H1 (cell line): ENCODE measurements around the gene SSTR4. TPM values are rescaled to one million over a fixed set of nuclear protein-coding genes. Genes with fewer than 3 reads are reported as not detected.

Source experiments
- CTCF ChIA-PET: fragments of 300-600 bp; sonication (Branson Sonifier 250); formaldehyde crosslinking; loops from one replicate; lab custom pipeline; 2021; ENCODE audit not compliant: partially characterized antibody; lab: Charles Lee
- POLR2A ChIA-PET: fragments of 300-600 bp; sonication (Branson Sonifier 250); formaldehyde crosslinking; loops from one replicate; lab custom pipeline; 2021; ENCODE audit warnings: inconsistent platforms; ENCODE audit not compliant: partially characterized antibody; lab: Charles Lee
- DNase-seq, 2 experiments: peaks; one replicate each; pipeline versions ENCODE4 v3.0.0 to v3.0.0-alpha.2; 2010 to 2022; ENCODE audit warnings: low spot score in 2 of 2, low read depth in 1 of 2, mixed read lengths in 1 of 2
- FAIRE-seq: peaks from 2 replicates; lab custom pipeline; 2011; peaks lifted over from hg19 to GRCh38; lab: Jason Lieb, UNC
- H2AFZ ChIP-seq: 2 replicates; pipeline ENCODE4 v1.8.1; 2012; ENCODE audit warnings: low read length, inconsistent platforms
- H2AK5ac ChIP-seq: 2 replicates; pipeline ENCODE4 v1.6.1; 2013; ENCODE audit warnings: low read depth, low read length
- H2BK120ac ChIP-seq: replicated peaks from 2 replicates; pipeline ENCODE3; 2013; ENCODE audit warnings: low read depth, low read length, inconsistent platforms
- H2BK12ac ChIP-seq: 2 replicates; pipeline ENCODE4 v1.6.1; 2013; ENCODE audit warnings: low read depth, low read length
- H2BK15ac ChIP-seq: 2 replicates; pipeline ENCODE4 v1.6.1; 2013; ENCODE audit warnings: low read length
- H2BK20ac ChIP-seq: 2 replicates; pipeline ENCODE4 v1.6.1; 2013; ENCODE audit warnings: low read length
- H2BK5ac ChIP-seq: 2 replicates; pipeline ENCODE4 v1.6.1; 2013; ENCODE audit warnings: low read depth, low read length
- H3K14ac ChIP-seq: 2 replicates; pipeline ENCODE4 v1.6.1; 2013; ENCODE audit warnings: inconsistent platforms; ENCODE audit not compliant: insufficient read length
- H3K18ac ChIP-seq: 2 replicates; pipeline ENCODE4 v1.6.1; 2013; ENCODE audit warnings: low read length; ENCODE audit errors: extremely low read depth
- H3K23ac ChIP-seq: 2 replicates; pipeline ENCODE4 v1.6.1; 2013; ENCODE audit warnings: inconsistent platforms; ENCODE audit not compliant: insufficient read length
- H3K23me2 ChIP-seq: 2 replicates; pipeline ENCODE4 v1.6.1; 2013; ENCODE audit warnings: low read depth, low read length
- H3K27ac ChIP-seq: 2 replicates; pipeline ENCODE4 v1.6.1; 2011; ENCODE audit warnings: low read depth, low read length, inconsistent platforms
- H3K27me3 ChIP-seq, 4 experiments: replicated peaks in 1 of 4; 1 replicate in 1 of 4; 2 replicates in 3 of 4; pipeline versions ENCODE4 v1.6.1 to v1.8.1; 2011 to 2013; ENCODE audit warnings: low read length in 3 of 4, mild to moderate bottlenecking in 3 of 4, inconsistent platforms in 2 of 4, mixed read lengths in 2 of 4, moderate library complexity in 1 of 4; ENCODE audit not compliant: control insufficient read depth in 3 of 4, insufficient read depth in 3 of 4; ENCODE audit errors: extremely low read depth in 1 of 4
- H3K36me3 ChIP-seq, 4 experiments: 2 replicates each; pipeline versions ENCODE4 v1.6.1 to v1.8.1; 2011 to 2013; ENCODE audit warnings: mild to moderate bottlenecking in 4 of 4, low read length in 3 of 4, moderate library complexity in 2 of 4, control low read depth in 1 of 4, inconsistent platforms in 1 of 4; ENCODE audit not compliant: insufficient read depth in 4 of 4, control insufficient read depth in 2 of 4
- H3K4ac ChIP-seq: replicated peaks from 2 replicates; pipeline ENCODE3; 2013; ENCODE audit warnings: low read length, low read depth, mixed read lengths, inconsistent platforms; ENCODE audit not compliant: insufficient read length
- H3K4me1 ChIP-seq, 4 experiments: replicated peaks in 1 of 4; 1 replicate in 1 of 4; 2 replicates in 3 of 4; pipeline versions ENCODE4 v1.6.1 to v1.8.1; 2011 to 2013; ENCODE audit warnings: low read length in 3 of 4, inconsistent platforms in 2 of 4, mixed read lengths in 1 of 4; ENCODE audit not compliant: insufficient read depth in 4 of 4, control insufficient read depth in 3 of 4
- H3K4me2 ChIP-seq, 2 experiments: 2 replicates each; pipeline versions ENCODE4 v1.6.1 to v1.8.1; 2011 to 2013; ENCODE audit warnings: low read depth in 2 of 2, low read length in 2 of 2, control low read depth in 1 of 2, inconsistent platforms in 1 of 2, mild to moderate bottlenecking in 1 of 2; ENCODE audit not compliant: insufficient read depth in 1 of 2
- H3K4me3 ChIP-seq, 4 experiments: fragments of 200-600, 300-600 bp in 1 of 4; sonication (generic), shearing (Covaris generic), sonication (Bioruptor Twin) in 1 of 4; 2 replicates each; pipeline versions ENCODE4 v1.5.1 to v1.8.1; 2011 to 2016; ENCODE audit warnings: low read length in 4 of 4, low read depth in 3 of 4, control low read depth in 2 of 4, inconsistent platforms in 2 of 4, mild to moderate bottlenecking in 2 of 4, mixed read lengths in 1 of 4, moderate library complexity in 1 of 4; ENCODE audit not compliant: insufficient read depth in 2 of 4; ENCODE audit errors: extremely low read depth in 1 of 4
- H3K56ac ChIP-seq: replicated peaks from 2 replicates; pipeline ENCODE3; 2013; ENCODE audit warnings: low read depth, mild to moderate bottlenecking, mixed read lengths, low read length, inconsistent platforms; ENCODE audit not compliant: insufficient read length
- H3K79me1 ChIP-seq: 2 replicates; pipeline ENCODE4 v1.6.1; 2013; ENCODE audit warnings: low read depth, low read length, control low read depth
- H3K79me2 ChIP-seq, 2 experiments: 2 replicates each; pipeline versions ENCODE4 v1.6.1 to v1.8.1; 2012 to 2013; ENCODE audit warnings: low read length in 2 of 2, mild to moderate bottlenecking in 2 of 2, inconsistent platforms in 1 of 2; ENCODE audit not compliant: insufficient read depth in 2 of 2, control insufficient read depth in 1 of 2
- H3K9ac ChIP-seq, 4 experiments: replicated peaks in 1 of 4; 1 replicate in 1 of 4; 2 replicates in 3 of 4; pipeline versions ENCODE4 v1.6.1 to v1.8.1; 2011 to 2013; ENCODE audit warnings: low read depth in 3 of 4, low read length in 3 of 4, control low read depth in 2 of 4, mild to moderate bottlenecking in 2 of 4, moderate library complexity in 2 of 4, inconsistent platforms in 1 of 4; ENCODE audit errors: extremely low read depth in 1 of 4
- H3K9me3 ChIP-seq, 2 experiments: 2 replicates each; pipeline versions ENCODE4 v1.6.1 to v1.8.1; 2012 to 2013; ENCODE audit warnings: mild to moderate bottlenecking in 2 of 2, moderate library complexity in 2 of 2, control low read depth in 1 of 2, inconsistent platforms in 1 of 2, low read depth in 1 of 2, low read length in 1 of 2, mixed read lengths in 1 of 2; ENCODE audit not compliant: insufficient read depth in 2 of 2
- H4K20me1 ChIP-seq, 2 experiments: replicated peaks in 1 of 2; 2 replicates each; pipeline versions ENCODE3 to v1.8.1; 2011 to 2013; ENCODE audit warnings: inconsistent platforms in 2 of 2, low read length in 2 of 2, mild to moderate bottlenecking in 1 of 2; ENCODE audit not compliant: insufficient read depth in 2 of 2, control insufficient read depth in 1 of 2
- H4K5ac ChIP-seq: 2 replicates; pipeline ENCODE4 v1.6.1; 2013; ENCODE audit warnings: low read length, low read depth, mixed read lengths, inconsistent platforms; ENCODE audit not compliant: insufficient read length
- H4K8ac ChIP-seq: 2 replicates; pipeline ENCODE4 v1.8.0; 2013; ENCODE audit warnings: mild to moderate bottlenecking, moderate library complexity, low read length, inconsistent platforms; ENCODE audit not compliant: insufficient read depth; ENCODE audit errors: extremely low read depth
- H4K91ac ChIP-seq: replicated peaks from 2 replicates; pipeline ENCODE3; 2013; ENCODE audit warnings: low read length, mixed read lengths, inconsistent platforms; ENCODE audit not compliant: insufficient read length
- BRCA1 ChIP-seq: IDR thresholded peaks from 2 replicates; pipeline ENCODE4 v1.6.1; 2012; ENCODE audit warnings: low read depth, low read length, improper control_type of control experiment
- CBX5 ChIP-seq: fragments of 300-800, 300-1000 bp; sonication (generic); IDR thresholded peaks from 2 replicates; pipeline ENCODE4 v1.7.1; 2016; ENCODE audit warnings: antibody characterized with exemption, low read length, low read depth
- CTBP2 ChIP-seq: IDR thresholded peaks from 2 replicates; pipeline ENCODE4 v1.7.0; 2011; ENCODE audit warnings: borderline replicate concordance, mild to moderate bottlenecking, moderate library complexity, mixed read lengths, low read length; ENCODE audit not compliant: insufficient read depth, insufficient read length
- EZH2 ChIP-seq: fragments of 200-600 bp; sonication (generic); IDR thresholded peaks from 2 replicates; pipeline ENCODE4 v1.7.1; 2012; ENCODE audit warnings: low read depth, mild to moderate bottlenecking, moderate library complexity, low read length, inconsistent platforms; ENCODE audit not compliant: severe bottlenecking
- JUND ChIP-seq: IDR thresholded peaks from 2 replicates; pipeline ENCODE4 v1.6.1; 2011; ENCODE audit warnings: mild to moderate bottlenecking, improper control_type of control experiment, low read length
- POLR2A ChIP-seq, 2 experiments: IDR thresholded peaks; 1 replicate in 1 of 2; 2 replicates in 1 of 2; pipeline ENCODE4 v1.6.1; 2011; ENCODE audit warnings: low read depth in 2 of 2, low read length in 2 of 2, mild to moderate bottlenecking in 2 of 2; ENCODE audit errors: control extremely low read depth in 1 of 2
- RFX5 ChIP-seq: IDR thresholded peaks from 2 replicates; pipeline ENCODE4 v1.6.1; 2011; ENCODE audit warnings: low read depth, low read length, improper control_type of control experiment, borderline replicate concordance
- RNF2 ChIP-seq: fragments of 200-900, 300-1000 bp; sonication (generic); IDR thresholded peaks from 2 replicates; pipeline ENCODE4 v1.7.1; 2016; ENCODE audit warnings: borderline replicate concordance, low read depth, mild to moderate bottlenecking, antibody characterized with exemption, low read length; ENCODE audit not compliant: poor library complexity, severe bottlenecking; ENCODE audit errors: missing control alignments
- SIRT6 ChIP-seq: IDR thresholded peaks from one replicate; pipeline ENCODE4 v1.7.1; 2012; ENCODE audit warnings: low read length, inconsistent platforms
- SP1 ChIP-seq: IDR thresholded peaks from 2 replicates; pipeline ENCODE4 v1.6.1; 2011; ENCODE audit warnings: low read depth, low read length
- WGBS, 2 experiments: shearing (Covaris generic) in 1 of 2; methylation state at CpG; one replicate each; pipeline versions ENCODE4 v1.1.6 to v1.1.7; 2013 to 2015; ENCODE audit warnings: low lambda C conversion rate in 2 of 2, mixed read lengths in 2 of 2, inconsistent platforms in 1 of 2, low coverage in 1 of 2, missing lambda C conversion rate in 1 of 2; ENCODE audit not compliant: insufficient replicate concordance in 2 of 2, insufficient coverage in 1 of 2, insufficient read length in 1 of 2; ENCODE audit errors: extremely low coverage in 1 of 2, missing lambda C conversion rate in 1 of 2; 5-methylcytosine and 5-hydroxymethylcytosine counted together
- polyA plus RNA-seq, 7 experiments: library from polyadenylated mRNA; depleted of rRNA in 3 of 7; stranded (reverse) in 5 of 7; unstranded in 2 of 7; fragments of >200 nt in 5 of 7; fragments of 200-250 nt in 2 of 7; gene quantifications; 1 replicate in 5 of 7; 2 replicates in 1 of 7; 4 replicates in 1 of 7; pipeline versions ENCODE4 v1.2.1 to v1.2.3, GENCODE V29; 2011 to 2013; ENCODE audit warnings: missing spikeins in 2 of 7, mixed read lengths in 2 of 7
- total RNA-seq: library from RNA; stranded (reverse); fragmentation: NEBNext Ultra II Directional; extraction: Animal tissue kit (Norgen Biotek cat#: 25700); gene quantifications from 2 replicates; pipeline ENCODE4 v1.2.1, GENCODE V29; 2021
- TF ChIP-seq, protein P1 (sequence below): IDR thresholded peaks from 2 replicates; pipeline ENCODE4 v1.6.1; 2012; ENCODE audit warnings: low read length, inconsistent platforms

SSTR4 gene
- total and polyA plus RNA-seq, 2 of the 8 experiments (the other 6 are each of a cell fraction or from before 2014, with no cell fraction given) = 0.05 TPM; not detected in 1

DNA sequence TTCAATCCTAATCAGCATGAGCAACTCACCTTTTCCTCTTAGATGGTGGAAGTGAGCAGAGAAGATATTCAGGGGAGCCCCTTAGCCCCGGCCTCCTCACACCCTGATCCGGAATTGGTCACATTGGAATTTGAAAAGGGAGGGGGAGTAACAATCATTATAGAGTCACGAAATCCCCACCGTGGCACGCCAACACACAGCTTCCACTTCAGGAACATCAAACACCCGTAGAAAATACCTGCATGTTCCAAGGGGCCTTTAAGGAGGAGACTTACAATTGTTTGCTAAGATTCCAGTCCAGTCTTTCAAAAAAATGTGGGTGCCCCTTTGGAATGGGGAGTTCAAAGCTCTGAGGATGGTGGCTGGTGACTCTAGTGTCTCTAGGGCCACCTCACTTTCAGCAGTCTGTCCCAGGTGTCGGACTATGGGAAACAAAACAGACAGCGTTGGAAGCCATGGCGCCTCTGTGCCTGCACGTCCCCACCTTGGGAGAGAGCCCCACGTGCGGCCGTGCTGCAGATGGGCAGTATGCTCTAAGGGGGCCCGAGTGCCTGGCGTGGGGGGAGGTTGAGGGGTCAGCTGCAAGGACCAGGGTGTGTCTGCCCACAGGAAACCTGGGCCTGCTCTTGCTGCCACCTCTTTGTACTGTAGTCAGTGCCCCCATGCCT, 48.6 kb downstream of the SSTR4 start:
- no peak overlapping the region for H2BK12ac ChIP-seq
- no peak overlapping the region for H2BK5ac ChIP-seq
- H2BK20ac ChIP-seq = no peak overlapping the region
- H4K91ac ChIP-seq = no peak overlapping the region
- H3K36me3 ChIP-seq = no peaks in the 10 kb centered on the region
- H2BK15ac ChIP-seq = no peak overlapping the region; the same call in 1 of the 2 replicates
- 84% methylated on average over 15 of the region's 15 CpGs; no CpG with 5 or more reads in 1 of the 2 experiments for WGBS, 2 experiments
- no peaks in the 10 kb centered on the region for H3K9me3 ChIP-seq
- H2AFZ ChIP-seq = no peak overlapping the region
- H3K27ac ChIP-seq = no peak overlapping the region
- no peak overlapping the region for H3K56ac ChIP-seq
- H3K14ac ChIP-seq = no peak overlapping the region
- no peak for DNase-seq
- H2AK5ac ChIP-seq = no peak overlapping the region
- H3K4me2 ChIP-seq = no peak overlapping the region
- H3K79me1 ChIP-seq = no peaks in the 10 kb centered on the region
- peaks cover 0 to 7% (median 2%) of the 10 kb centered on the region in 4 experiments; a peak in 2 of 7 replicates for H3K4me1 ChIP-seq
- CTCF ChIA-PET = interaction anchor here (1.2 to 2.1 kb wide), 4 partner anchors 8 to 118 kb away, joined by 3 to 6 read pairs (median 5); no protein-coding TSS in a partner anchor
- no peak overlapping the region for H4K5ac ChIP-seq
- peak overlapping the region; percentile 75 for H4K8ac ChIP-seq
- no peak overlapping the region for H3K18ac ChIP-seq
- no peak overlapping the region for H3K4me3 ChIP-seq
- no peak overlapping the region for H3K23ac ChIP-seq
- H2BK120ac ChIP-seq = no peak overlapping the region
- H3K23me2 ChIP-seq = no peaks in the 10 kb centered on the region
- no peak overlapping the region for H3K4ac ChIP-seq
- H3K9ac ChIP-seq = no peak overlapping the region
- no peaks in the 10 kb centered on the region for H4K20me1 ChIP-seq
- H3K79me2 ChIP-seq = no peaks in the 10 kb centered on the region
- POLR2A ChIA-PET = no interaction called here
- no peak for FAIRE-seq
- H3K27me3 ChIP-seq = no peaks in the 10 kb centered on the region
- TF ChIP-seq CTBP2 = no peak
- no peak for TF ChIP-seq BRCA1
- TF ChIP-seq SP1 = no peak
- TF ChIP-seq EZH2 = no peak
- TF ChIP-seq RFX5 = no peak
- TF ChIP-seq JUND = no peak
- TF ChIP-seq RNF2 = no peak
- no peak for TF ChIP-seq POLR2A (IDR thresholded peaks at IDR 0.05; ENCODE audit: control extremely low read depth in 1 of 2, low read depth in 2 of 2, low read length in 2 of 2)
- TF ChIP-seq CBX5 = no peak
- TF ChIP-seq, protein P1, sequence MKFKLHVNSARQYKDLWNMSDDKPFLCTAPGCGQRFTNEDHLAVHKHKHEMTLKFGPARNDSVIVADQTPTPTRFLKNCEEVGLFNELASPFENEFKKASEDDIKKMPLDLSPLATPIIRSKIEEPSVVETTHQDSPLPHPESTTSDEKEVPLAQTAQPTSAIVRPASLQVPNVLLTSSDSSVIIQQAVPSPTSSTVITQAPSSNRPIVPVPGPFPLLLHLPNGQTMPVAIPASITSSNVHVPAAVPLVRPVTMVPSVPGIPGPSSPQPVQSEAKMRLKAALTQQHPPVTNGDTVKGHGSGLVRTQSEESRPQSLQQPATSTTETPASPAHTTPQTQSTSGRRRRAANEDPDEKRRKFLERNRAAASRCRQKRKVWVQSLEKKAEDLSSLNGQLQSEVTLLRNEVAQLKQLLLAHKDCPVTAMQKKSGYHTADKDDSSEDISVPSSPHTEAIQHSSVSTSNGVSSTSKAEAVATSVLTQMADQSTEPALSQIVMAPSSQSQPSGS = no peak
- TF ChIP-seq SIRT6 = no peak
